Suprapubic skin (tissue), 3 donors: ENCODE data around the gene RANBP1.

Experiments
- POLR2A ChIP-seq, 2 donors: fragments of 450-650 bp; IDR thresholded peaks; one replicate each; pipeline ENCODE4 v1.6.1; 2017; ENCODE audit warnings: antibody characterized with exemption in 2 of 2, mild to moderate bottlenecking in 2 of 2, moderate library complexity in 2 of 2
- TF ChIP-seq, protein P1 (sequence below), 2 donors: fragments of 200-600 bp in 1 of 2; fragments of 450-650 bp in 1 of 2; sonication (generic) in 1 of 2; IDR thresholded peaks; one replicate each; pipeline ENCODE4 v1.5.1; 2016 to 2019; ENCODE audit warnings: antibody characterized with exemption in 2 of 2, mild to moderate bottlenecking in 1 of 2, moderate library complexity in 1 of 2

- TF ChIP-seq, protein P1, sequence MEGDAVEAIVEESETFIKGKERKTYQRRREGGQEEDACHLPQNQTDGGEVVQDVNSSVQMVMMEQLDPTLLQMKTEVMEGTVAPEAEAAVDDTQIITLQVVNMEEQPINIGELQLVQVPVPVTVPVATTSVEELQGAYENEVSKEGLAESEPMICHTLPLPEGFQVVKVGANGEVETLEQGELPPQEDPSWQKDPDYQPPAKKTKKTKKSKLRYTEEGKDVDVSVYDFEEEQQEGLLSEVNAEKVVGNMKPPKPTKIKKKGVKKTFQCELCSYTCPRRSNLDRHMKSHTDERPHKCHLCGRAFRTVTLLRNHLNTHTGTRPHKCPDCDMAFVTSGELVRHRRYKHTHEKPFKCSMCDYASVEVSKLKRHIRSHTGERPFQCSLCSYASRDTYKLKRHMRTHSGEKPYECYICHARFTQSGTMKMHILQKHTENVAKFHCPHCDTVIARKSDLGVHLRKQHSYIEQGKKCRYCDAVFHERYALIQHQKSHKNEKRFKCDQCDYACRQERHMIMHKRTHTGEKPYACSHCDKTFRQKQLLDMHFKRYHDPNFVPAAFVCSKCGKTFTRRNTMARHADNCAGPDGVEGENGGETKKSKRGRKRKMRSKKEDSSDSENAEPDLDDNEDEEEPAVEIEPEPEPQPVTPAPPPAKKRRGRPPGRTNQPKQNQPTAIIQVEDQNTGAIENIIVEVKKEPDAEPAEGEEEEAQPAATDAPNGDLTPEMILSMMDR (IDR thresholded peaks at IDR 0.05) = no peak
- no peak for TF ChIP-seq POLR2A (IDR thresholded peaks at IDR 0.05)
These were observed 42.6 kb downstream of the RANBP1 start for GRCh38 chr22:20158391-20159036.
